COR-L47 (cell line): ENCODE results near the gene ATCAY.

Experiments
- DNase-seq: peaks from one replicate; lab custom pipeline; 2025; lab: John Stamatoyannopoulos, UW

The ATCAY gene, protein sequence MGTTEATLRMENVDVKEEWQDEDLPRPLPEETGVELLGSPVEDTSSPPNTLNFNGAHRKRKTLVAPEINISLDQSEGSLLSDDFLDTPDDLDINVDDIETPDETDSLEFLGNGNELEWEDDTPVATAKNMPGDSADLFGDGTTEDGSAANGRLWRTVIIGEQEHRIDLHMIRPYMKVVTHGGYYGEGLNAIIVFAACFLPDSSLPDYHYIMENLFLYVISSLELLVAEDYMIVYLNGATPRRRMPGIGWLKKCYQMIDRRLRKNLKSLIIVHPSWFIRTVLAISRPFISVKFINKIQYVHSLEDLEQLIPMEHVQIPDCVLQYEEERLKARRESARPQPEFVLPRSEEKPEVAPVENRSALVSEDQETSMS

DNA sequence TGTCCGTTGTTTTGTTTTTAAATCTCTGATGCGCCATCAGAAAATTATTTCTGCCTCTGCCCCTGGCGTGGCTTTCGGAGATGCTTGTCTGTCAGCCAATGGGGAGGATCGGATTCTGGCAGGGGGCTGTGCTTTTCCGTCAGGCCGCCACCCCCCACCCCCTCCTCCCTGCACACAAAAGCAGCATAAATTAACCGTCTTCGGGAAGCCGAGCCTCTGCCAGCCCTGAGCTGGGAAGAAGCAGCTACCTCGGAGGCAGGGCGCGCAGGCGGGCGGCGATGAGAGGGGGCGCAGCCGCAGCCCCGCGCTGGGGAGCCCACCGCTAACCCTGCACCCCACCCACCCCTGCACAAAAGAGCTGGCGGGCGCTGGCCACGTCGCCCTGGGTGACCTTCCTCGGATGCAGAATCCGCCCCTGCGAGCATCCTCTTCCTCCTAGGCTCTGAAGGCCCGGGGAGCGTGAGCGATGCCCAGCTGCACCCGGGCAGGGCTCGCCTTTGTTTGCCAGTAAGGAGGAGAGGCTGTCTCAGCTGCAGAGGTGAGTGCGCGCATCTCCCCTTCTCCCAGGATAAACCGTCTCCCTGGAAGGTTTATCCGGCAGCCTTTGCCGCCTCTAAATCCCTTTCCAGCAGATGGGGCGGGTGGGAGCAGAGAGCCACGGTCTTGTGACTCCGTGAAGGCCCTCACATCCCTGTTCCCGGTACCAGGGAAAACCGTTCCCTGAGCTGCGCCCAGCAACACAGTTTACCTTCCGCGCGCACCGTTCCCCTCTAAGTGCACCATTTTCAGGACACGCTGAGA is at the start of gene ATCAY:
TSS of gene ATCAY (plus strand) at position 215 of the 801 bp plus-strand sequence. CDS start 5,083 bp downstream, outside the sequence.
- peak; percentile 84 for DNase-seq

DNA sequence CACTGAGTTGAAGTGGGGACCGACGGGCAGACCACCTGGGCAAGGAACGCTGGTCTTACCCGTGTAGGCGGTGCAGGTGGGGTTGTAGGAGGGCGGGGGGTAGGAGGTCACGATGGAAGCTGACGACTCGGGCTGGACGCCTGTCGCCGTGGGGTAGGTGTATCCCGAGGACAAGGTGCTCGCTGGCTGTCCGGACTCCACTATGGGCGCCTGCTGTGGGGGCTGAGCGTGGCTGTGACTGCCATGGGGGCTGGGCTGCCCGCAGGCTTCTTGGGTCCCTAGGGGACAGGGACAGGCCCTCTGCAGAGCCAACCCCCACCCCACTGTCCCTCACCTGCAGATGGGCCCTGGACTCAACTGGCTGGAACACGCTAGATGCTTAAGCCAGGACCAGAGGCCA is 48.9 kb upstream of the ATCAY start:
- DNase-seq = no peak

DNA sequence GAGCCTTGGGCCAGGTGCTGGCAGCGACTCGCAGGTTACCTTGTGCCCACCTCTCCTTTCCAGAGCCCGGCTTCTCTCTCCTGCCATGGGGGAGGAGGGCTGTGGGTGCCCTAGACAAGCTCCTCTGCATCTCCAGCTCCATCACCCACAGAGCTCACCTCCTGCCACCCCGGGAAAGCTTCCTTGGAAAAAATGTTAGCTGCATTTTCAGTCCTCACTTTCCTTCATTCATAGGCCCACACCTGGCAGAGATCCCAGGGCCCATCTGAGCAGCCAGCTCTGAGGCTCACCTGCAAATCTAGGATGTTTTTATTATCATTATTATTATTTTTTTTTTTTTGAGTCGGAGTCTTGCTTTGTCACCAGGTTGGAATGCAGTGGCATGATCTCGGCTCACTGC is 48.5 kb upstream of the ATCAY start:
- DNase-seq = no peak

DNA sequence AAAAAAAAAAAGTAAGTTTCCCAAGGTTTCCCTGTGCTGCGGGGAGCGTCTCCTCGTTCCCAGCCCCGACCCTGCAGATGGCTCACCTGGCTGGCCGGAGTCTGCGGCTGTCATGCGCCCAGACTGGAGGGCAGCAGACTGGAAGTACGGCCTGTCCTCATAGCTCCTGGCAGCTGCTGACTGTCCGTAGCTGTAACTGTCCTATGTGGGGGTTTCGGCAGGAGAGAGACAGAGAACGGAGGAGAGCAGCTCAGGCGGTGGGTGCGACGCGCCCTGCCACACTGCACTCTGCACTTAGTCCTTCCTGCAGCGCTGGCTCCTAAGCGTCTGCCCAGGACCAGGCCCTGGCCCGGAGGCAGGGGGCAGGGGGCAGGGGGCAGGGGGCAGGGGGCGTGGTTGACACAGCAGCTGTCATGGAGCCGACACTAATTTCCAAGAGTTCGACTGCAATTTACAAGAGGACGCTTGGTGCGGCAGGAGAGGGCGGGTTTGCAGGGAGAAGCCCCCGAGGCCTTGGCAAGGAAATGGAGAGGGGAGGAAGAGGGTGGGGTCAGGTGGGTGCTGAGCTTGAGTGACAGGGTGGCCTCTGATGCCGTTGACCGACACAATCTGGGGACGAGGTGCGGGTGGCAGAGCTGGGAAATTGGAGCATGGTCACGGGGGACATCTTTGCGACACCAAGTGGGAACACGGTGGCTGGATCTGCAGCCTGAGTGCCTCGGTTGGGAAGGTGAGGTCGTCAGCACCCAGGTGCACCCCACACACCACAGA is 46.7 kb upstream of the ATCAY start:
- no peak for DNase-seq

DNA sequence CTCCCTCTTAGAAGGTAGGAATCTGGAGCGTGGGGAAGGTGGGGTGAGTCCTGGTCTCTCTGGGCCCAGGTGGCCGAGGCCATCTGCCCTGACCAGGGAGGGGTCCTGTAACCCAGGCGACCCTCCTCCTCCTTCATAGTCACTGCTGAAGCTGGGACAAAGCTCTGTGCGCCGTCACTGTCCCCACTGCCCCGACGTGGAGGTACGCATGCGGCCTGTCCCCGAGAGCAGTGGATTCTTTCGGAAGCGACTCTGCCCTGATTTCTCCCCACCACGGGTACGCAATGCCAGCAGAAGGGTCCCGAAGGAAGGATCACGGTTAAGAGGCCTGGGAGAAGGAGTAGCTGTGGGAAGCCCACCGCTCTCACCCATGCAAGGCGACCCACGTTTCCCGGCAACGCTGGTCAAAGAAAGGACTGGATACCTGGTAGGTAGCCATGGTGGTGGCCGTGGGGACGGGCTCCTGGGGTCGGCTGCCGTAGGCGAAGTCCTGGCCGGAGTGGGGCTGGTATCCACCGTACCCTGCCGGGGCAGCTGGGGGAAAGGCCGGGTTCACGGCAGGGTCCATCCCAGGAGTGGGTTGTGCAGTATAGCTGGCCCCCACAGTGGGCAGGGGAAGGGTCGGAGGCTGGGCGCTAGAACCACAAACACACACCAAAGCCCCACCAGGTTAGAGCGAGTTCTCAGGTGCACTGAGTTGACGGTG is 46.0 kb upstream of the ATCAY start:
- DNase-seq = no peak

DNA sequence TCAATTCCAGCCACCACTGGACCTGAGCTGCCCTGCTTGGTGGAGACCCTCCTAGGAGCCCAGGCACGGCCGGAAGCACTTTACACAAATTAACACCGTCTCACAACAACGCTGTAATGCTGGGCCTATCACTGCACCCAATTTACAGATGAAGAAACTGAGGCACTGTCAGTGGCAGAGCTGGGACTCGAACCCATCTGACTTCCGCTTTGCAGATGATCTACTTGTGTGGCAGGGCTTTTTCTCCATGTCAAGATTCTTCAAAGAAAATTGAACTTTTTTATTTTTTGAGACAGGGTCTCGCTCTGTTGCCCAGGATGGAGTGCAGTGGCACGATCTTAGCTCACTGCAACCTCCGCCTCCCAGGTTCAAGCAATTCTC is 45.4 kb upstream of the ATCAY start:
- DNase-seq = no peak

DNA sequence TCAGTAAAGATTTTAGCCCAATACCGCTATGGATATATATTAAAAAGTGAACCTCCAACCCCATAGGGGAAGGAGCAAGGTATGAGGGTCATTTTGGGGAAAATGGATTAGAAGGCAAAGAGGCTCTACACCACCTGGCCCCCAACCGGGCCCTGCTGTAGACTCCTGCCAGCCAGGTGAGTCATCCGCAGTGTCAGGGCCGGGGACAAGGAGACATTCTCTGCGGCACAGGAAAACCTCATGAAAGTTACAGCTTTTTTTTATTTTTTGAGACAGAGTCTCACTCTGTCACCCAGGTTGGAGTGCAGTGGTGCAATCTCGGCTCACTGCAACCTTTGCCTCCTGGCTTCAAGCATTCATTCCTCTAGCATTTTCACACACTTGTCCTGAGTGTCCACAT is 43.6 kb upstream of the ATCAY start:
- no peak for DNase-seq

DNA sequence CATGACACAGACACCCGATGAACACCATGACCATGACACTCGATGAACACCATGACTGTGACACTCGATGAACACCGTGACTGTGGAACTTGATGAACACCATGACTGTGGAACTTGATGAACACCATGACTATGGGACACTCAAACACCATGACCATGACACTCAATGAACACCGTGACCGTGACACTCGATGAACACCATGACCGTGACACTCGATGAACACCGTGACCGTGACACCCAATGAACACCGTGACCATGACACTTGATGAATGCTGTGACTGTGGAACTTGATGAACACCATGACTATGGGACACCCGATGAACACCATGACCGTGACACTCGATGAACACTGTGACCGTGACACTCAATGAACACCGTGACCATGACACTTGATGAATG is 43.2 kb upstream of the ATCAY start:
- DNase-seq = no peak

DNA sequence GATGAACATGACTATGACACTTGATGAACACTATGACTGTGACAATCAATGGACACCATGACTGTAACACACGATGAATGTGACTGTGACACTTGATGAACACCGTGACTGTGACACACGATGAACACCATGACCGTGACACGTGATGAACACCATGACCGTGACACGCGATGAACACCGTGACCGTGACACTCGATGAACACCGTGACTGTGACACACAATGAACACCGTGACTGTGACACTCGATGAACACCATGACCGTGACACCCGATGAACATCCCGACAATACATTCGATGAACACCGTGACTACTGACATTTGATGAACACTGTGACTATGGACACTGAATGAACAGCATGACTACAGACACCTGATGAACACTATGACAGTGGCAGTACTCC is 42.6 kb upstream of the ATCAY start:
- no peak for DNase-seq

DNA sequence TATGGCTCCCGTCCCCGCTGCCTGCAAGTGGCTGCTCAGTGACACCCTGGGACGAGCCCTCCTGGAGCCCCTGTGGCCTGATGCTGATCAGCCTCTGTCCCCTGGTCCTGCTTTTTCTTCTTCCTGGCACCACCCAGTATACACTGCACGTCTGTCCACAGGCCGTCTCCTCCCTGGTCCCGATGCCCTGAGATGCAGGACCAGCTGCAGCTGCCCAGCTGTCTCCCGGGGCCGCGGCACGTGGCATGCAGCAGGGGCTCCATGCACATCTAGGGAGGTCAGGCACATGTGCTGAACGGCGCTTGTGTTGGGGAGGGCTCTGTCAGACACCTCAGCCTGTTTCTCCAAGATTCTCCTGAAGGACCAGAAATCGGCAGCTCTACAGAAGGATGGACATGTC is 41.8 kb upstream of the ATCAY start:
- no peak for DNase-seq

DNA sequence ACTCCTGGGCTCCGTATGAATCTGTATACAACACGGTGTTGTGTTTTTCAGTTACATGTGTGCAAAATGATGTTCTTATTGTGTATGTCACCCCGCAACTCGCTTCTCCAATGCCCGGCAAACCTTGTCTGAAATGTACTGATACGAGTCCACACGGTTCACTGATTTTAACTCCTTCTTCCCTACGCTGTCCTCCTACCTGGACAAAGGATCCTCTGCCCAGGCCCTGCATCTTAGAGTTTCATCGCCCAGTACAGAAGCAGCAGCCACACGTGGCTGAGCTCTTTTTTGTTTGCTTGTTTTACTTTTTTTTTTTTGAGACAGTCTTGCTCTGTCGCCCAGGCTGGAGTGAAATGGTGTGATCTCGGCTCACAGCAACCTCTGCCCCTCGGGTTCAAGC is 40.5 kb upstream of the ATCAY start:
- DNase-seq = no peak

DNA sequence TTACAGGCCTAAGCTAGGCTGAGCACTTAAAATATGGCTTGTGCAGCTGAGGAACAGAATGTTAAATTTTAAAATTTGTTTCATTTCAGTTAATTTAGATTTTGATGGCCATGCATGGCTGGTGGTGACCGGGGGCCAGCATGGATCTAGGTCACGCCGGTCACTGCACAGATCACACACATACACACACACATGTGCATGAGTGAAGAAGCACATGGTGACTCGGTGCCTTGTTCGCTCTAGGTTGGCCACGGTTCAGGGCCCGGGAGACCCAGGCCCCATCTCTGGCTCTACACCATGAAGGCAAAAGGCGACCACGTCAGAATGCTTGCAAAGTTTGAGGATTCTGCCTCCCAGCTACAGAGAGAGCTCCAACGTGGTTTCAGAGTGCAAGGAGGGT is 39.7 kb upstream of the ATCAY start:
- DNase-seq = no peak

DNA sequence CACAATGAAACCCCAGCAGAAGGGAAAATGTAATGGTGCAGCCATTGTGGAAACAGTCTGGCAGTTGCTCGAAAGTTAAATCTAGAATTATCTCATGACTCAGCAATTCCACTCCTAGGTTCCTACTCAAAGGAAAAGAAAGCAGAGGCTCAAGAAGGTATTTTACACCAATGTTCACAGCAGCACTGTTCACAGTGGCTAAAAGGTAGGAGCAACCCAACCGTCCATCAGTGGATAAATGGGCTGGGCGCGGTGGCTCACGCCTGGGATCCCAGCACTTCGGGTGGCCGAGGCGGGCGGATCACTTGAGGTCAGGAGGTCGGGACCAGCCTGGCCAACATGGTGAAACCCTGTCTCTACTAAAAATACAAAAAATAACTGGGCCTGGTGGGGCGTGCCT is 37.5 kb upstream of the ATCAY start:
- DNase-seq = no peak

DNA sequence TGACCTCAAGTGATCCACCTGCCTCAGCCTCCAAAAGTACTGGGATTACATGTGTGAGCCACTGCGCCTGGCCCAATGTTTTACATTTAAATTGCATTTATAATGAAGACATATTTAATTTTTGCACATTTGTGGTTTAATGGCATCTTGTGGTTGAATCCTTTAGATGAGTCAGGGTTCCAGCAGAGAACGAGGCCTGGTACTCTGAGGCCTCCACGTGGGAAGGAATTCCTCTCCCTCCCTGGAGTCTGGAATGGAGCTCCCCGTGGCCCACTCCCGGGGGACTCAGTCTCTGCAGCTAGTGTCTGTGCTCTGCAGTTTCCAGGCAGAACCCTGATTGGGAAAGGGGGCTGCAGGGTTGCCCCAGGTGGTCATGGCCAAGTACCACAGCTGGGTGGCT is 35.9 kb upstream of the ATCAY start:
- DNase-seq = no peak

DNA sequence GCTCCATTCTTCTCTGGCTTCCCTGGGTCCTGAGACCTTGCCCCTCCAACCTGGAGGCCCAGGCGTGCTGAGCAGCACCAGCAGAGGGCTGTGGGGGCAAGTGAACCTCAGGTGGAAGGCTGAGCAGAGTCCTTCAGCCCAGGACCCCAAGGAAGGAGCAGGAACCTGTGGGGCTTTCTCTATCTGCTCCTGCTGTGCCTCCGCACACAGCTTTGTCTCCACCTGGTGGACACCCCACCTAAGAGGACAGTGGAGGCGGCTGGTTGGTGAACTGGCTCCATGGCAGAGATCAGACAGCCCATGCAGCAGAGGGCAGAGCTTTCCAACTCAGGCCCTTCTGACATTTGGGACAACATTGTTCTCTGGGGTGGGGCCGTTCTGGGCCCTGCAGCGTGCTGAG is 31.4 kb upstream of the ATCAY start:
- peak; percentile 23 for DNase-seq

DNA sequence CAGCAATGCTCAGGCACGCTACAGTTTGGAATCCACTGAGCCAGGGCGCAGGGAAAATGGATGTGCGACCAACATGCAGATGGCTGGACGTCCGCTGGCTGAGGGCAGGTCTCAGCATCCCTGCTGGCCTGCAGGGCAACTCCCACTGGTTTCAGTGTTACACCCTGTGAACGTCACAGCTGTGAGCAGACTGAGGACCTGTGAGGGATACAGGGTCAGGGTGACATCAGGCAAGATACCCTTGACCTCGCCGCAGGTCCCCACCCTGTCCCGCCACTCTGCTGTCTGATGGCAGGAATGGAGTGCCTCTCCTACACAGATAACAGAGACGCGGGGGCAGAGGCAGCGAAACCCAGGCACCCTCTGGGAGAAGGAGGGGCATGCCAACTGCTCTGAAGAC is 30.7 kb upstream of the ATCAY start:
- no peak for DNase-seq

DNA sequence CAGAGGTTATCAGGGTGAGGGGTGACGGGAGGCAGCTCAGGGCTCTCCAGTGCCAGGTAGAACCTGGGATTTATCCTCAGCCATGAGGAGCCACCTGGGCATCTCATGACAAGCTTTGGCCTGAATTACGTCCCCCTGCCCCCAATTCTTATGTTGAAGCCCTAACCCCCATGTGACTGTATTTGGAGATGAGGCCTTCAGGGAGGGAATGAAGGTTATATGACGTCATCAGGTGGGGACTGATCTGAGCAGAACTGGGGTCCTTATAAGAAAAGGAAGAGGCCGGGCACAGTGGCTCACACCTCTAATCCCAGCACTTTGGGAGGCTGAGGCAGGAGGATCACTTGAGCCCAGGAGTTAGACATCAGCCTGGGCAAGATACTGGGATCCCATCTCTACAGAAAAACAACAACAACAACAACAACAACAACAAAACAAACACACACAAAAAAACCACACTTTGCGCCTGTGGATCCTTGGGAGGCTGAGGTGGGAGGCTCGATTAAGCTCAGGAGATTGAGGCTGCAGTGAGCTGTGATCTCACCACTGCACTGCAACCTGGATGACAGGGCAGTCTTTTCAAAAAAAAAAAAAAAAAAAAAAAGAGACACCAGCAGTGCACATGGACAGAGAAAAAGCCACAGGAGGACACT is 30.0 kb upstream of the ATCAY start:
- no peak for DNase-seq

DNA sequence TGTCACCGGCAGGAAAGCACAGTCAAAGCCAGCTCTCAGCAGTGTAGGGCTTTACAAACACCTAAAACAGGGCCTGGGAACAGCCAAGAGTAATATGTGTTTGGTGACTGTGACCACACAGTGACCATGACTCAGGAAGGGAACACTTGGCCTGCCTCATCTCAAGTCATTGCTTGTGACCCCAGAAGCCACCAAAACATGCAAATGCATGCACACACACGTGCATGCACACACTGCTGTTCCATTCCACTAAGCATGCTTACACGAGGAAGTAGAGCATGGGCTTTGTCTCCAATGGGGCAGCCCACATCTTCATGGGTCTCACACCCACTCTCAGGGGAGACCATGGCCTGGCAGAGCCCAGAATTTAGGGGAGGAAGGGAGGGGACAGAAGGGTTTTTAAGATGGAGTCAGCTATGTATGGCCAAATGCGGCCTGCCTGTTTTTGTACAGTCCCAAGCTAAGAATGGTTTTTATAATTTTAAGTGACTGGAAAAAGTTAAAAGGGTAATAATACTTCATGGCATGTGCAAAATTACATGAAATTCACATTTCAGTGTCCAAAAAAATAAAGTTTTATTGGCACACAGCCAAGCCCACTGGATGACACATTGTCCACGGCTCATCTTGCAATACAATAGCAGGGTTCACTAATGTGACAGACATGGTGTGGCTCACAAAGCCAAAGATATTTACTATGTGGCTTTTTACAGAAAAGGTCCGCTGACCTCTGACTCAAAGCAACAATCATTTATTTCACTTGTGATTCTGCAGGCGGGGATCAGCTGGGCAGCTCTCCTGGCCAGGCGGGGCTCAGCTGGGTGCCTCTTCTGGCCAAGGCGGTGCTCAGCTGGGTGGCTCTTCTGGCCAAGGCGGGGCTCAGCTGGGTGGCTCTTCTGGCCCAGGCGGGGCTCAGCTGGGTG is 29.0 kb upstream of the ATCAY start:
- no peak for DNase-seq

DNA sequence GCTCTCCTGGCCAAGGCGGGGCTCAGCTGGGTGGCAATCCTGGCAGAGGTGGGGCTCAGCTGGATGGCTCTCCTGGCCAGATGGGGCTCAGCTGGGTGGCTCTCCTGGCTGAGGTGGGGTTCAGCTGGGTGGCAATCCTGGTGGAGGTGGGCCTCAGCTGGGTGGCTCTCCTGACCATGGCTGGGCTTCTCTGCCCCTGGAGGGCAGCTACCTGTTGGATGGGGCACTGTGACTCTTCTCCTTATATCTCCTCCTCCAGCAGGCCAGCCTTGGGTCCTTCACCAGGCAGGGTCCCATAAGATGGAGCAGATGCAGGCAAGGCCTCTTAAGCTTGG is 28.3 kb upstream of the ATCAY start:
- DNase-seq = no peak

DNA sequence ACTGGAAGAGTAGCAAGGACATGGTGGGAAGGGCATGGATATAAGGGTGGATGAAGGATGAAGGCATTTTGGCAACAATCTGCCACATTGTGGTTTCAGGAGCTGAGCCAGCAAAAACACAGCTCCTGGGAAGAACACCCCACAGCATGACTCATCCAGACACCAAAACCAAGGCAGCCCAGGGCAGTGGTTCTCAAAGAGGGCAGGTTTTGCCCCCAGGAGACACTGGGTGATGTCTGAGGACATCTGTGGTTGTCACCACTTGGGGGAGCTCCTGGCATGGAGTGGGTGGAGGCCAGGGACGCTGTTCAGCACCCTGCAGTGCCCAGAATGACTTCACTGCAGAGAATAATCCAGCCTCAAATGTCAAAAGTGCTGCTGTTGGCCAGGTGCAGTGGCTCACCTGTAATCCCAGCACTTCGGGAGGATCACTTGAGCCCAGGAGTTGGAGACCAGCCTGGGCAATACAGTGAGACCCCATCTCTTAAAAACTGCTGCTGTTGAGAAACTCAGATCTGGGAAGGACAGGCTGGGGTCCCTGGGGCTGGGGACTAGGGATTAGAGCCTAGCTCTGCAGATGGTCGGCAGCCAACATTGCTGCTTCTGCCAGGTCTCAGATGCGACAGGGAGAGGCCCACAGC is 27.8 kb upstream of the ATCAY start:
- no peak for DNase-seq
